ENCODE results near the gene CCDC24. TPM values are rescaled to one million over a fixed set of nuclear protein-coding genes. Genes with fewer than 3 reads are reported as not detected.

Gene CCDC24
- total and polyA plus RNA-seq, 2 of the 13 experiments (the other 11 are each of a cell fraction or from before 2014, with no cell fraction given), result 1.4 to 2.9 TPM

DNA sequence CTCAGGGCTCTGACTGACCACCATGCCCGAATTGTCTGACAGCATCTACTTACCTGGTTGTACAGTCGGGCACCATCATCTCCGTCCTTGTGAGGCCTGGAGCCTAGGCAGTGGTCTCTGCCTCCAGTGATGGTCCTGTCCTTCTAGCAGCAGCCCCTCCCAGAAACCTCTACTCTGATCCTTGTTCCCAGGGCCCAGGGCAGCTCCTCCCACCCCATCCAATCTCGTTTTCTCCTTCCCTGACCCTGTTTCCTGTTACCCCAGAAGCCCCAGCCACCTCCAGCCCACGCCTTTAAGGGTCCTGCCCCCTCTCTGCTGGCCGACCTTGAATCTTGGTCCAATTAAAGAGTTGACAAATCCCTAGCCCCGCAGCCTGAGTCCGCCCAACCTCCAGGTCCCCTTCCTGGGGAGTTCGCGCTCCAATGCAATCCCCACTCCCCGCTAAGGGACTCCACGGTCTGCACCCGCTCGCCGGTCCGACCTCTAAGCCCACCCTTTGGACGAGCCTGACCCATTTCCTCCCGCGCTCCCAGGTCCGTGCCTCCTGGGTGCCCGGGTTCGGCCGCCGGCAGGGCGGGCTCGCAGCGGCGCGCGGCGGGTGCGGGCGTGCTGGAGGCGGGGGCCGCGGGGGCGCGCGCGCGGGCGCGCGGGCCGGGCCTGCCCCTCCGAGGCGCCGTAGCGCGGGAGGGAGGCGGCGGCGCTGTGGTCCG lies 12.7 kb upstream of the CCDC24 start, which contains the start of gene B4GALT2 (continued):
- TF ChIP-seq, protein P1, sequence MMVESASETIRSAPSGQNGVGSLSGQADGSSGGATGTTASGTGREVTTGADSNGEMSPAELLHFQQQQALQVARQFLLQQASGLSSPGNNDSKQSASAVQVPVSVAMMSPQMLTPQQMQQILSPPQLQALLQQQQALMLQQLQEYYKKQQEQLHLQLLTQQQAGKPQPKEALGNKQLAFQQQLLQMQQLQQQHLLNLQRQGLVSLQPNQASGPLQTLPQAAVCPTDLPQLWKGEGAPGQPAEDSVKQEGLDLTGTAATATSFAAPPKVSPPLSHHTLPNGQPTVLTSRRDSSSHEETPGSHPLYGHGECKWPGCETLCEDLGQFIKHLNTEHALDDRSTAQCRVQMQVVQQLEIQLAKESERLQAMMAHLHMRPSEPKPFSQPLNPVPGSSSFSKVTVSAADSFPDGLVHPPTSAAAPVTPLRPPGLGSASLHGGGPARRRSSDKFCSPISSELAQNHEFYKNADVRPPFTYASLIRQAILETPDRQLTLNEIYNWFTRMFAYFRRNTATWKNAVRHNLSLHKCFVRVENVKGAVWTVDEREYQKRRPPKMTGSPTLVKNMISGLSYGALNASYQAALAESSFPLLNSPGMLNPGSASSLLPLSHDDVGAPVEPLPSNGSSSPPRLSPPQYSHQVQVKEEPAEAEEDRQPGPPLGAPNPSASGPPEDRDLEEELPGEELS (CRISPR knock-in tag; IDR thresholded peaks at IDR 0.05), result 0 out of 2 replicates have a peak, but pooled peaks have one; percentile 24
- TF ChIP-seq ZNF567 (CRISPR knock-in tag; IDR thresholded peaks at IDR 0.05; ENCODE audit: borderline replicate concordance), result 0 out of 2 replicates have a peak, but pooled peaks have one; percentile 61
- TF ChIP-seq, protein P2, sequence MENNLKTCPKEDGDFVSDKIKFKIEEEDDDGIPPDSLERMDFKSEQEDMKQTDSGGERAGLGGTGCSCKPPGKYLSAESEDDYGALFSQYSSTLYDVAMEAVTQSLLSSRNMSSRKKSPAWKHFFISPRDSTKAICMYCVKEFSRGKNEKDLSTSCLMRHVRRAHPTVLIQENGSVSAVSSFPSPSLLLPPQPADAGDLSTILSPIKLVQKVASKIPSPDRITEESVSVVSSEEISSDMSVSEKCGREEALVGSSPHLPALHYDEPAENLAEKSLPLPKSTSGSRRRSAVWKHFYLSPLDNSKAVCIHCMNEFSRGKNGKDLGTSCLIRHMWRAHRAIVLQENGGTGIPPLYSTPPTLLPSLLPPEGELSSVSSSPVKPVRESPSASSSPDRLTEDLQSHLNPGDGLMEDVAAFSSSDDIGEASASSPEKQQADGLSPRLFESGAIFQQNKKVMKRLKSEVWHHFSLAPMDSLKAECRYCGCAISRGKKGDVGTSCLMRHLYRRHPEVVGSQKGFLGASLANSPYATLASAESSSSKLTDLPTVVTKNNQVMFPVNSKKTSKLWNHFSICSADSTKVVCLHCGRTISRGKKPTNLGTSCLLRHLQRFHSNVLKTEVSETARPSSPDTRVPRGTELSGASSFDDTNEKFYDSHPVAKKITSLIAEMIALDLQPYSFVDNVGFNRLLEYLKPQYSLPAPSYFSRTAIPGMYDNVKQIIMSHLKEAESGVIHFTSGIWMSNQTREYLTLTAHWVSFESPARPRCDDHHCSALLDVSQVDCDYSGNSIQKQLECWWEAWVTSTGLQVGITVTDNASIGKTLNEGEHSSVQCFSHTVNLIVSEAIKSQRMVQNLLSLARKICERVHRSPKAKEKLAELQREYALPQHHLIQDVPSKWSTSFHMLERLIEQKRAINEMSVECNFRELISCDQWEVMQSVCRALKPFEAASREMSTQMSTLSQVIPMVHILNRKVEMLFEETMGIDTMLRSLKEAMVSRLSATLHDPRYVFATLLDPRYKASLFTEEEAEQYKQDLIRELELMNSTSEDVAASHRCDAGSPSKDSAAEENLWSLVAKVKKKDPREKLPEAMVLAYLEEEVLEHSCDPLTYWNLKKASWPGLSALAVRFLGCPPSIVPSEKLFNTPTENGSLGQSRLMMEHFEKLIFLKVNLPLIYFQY (CRISPR knock-in tag; IDR thresholded peaks at IDR 0.05; ENCODE audit: borderline replicate concordance), result no peak
- TF ChIP-seq GABPB1 (CRISPR knock-in tag; IDR thresholded peaks at IDR 0.05), result peak; percentile 13; the same call in 1 of the 2 replicates
- no peak for TF ChIP-seq NFKBIZ (CRISPR knock-in tag; IDR thresholded peaks at IDR 0.05)
- no peak for TF ChIP-seq MED8 (CRISPR knock-in tag; IDR thresholded peaks at IDR 0.05; ENCODE audit: insufficient replicate concordance)
- no peak for TF ChIP-seq REXO4 (CRISPR knock-in tag; IDR thresholded peaks at IDR 0.05; ENCODE audit: borderline replicate concordance)
- TF ChIP-seq TCF7L2 (IDR thresholded peaks at IDR 0.05; ENCODE audit: low read depth, low read length), result no peak
- peak; percentile 61; the same call in 1 of the 2 replicates for TF ChIP-seq ZFP82 (CRISPR knock-in tag; IDR thresholded peaks at IDR 0.05; ENCODE audit: borderline replicate concordance)
- no peak for TF ChIP-seq ZNF367 (CRISPR knock-in tag; IDR thresholded peaks at IDR 0.05; ENCODE audit: borderline replicate concordance)
- no peak for TF ChIP-seq ZEB1 (IDR thresholded peaks at IDR 0.05; ENCODE audit: insufficient replicate concordance, low read depth)
- no peak for TF ChIP-seq ZNF552 (CRISPR knock-in tag; IDR thresholded peaks at IDR 0.05; ENCODE audit: borderline replicate concordance)
- peak; percentile 38 for TF ChIP-seq ZNF781 (CRISPR knock-in tag; IDR thresholded peaks at IDR 0.05; ENCODE audit: borderline replicate concordance, not compliant biosample characterization)
- peak; percentile 80 for TF ChIP-seq AGO1 (IDR thresholded peaks at IDR 0.05; ENCODE audit: low read depth, low read length, poor library complexity, severe bottlenecking)
- TF ChIP-seq ZNF746 (CRISPR knock-in tag; IDR thresholded peaks at IDR 0.05), result peak; percentile 28; the same call in 1 of the 2 replicates
- TF ChIP-seq ZNF207 (IDR thresholded peaks at IDR 0.05; ENCODE audit: borderline replicate concordance), result no peak
- no peak for TF ChIP-seq ZNF441 (CRISPR knock-in tag; IDR thresholded peaks at IDR 0.05; ENCODE audit: borderline replicate concordance)
- TF ChIP-seq, protein P3, sequence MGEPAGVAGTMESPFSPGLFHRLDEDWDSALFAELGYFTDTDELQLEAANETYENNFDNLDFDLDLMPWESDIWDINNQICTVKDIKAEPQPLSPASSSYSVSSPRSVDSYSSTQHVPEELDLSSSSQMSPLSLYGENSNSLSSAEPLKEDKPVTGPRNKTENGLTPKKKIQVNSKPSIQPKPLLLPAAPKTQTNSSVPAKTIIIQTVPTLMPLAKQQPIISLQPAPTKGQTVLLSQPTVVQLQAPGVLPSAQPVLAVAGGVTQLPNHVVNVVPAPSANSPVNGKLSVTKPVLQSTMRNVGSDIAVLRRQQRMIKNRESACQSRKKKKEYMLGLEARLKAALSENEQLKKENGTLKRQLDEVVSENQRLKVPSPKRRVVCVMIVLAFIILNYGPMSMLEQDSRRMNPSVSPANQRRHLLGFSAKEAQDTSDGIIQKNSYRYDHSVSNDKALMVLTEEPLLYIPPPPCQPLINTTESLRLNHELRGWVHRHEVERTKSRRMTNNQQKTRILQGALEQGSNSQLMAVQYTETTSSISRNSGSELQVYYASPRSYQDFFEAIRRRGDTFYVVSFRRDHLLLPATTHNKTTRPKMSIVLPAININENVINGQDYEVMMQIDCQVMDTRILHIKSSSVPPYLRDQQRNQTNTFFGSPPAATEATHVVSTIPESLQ (CRISPR knock-in tag; conservative IDR thresholded peaks at IDR 0.05), result no peak
- no peak for TF ChIP-seq RELA (CRISPR knock-in tag; IDR thresholded peaks at IDR 0.05)
- no peak for TF ChIP-seq ZNF235 (CRISPR knock-in tag; IDR thresholded peaks at IDR 0.05; ENCODE audit: borderline replicate concordance)
- peak; percentile 59; the same call in 1 of the 2 replicates for TF ChIP-seq POLR2G (IDR thresholded peaks at IDR 0.05; ENCODE audit: low read depth, low read length)
- TF ChIP-seq IRF2 (CRISPR knock-in tag; IDR thresholded peaks at IDR 0.05), result no peak

Measured in HepG2 (cell line).